AG04450 (cell line): ENCODE measurements around the gene NCCRP1. TPM values are rescaled to one million over a fixed set of nuclear protein-coding genes. Genes with fewer than 3 reads are reported as not detected.

ENCODE experiments used
- CTCF ChIA-PET: fragments of 300-600, 350-600 bp; formaldehyde crosslinking; extraction: SDS; loops from one replicate; lab custom pipeline; 2022; ENCODE audit warnings: antibody characterized with exemption, inconsistent platforms; lab: Charles Lee
- POLR2A ChIA-PET: fragments of 350-600 bp; formaldehyde crosslinking; extraction: SDS; loops from one replicate; lab custom pipeline; 2021; ENCODE audit warnings: antibody characterized with exemption, inconsistent platforms; lab: Yijun Ruan, JAX
- DNase-seq: peaks from one replicate; pipeline ENCODE4 v3.0.0-alpha.2; 2011; ENCODE audit warnings: low read depth, low spot score
- H3K27ac ChIP-seq: one replicate; pipeline ENCODE4 v1.5.1; 2012; ENCODE audit warnings: low read depth, low read length, control low read depth
- H3K27me3 ChIP-seq: one replicate; pipeline ENCODE4 v1.6.0; 2012; ENCODE audit warnings: low read length; ENCODE audit not compliant: control insufficient read depth, insufficient read depth
- H3K4me3 ChIP-seq: 2 replicates; pipeline ENCODE4 v1.5.1; 2011; ENCODE audit warnings: mild to moderate bottlenecking, low read depth, low read length, control low read depth
- H3K9me3 ChIP-seq: 2 replicates; pipeline ENCODE4 v1.5.1; 2012; ENCODE audit warnings: low read length; ENCODE audit not compliant: control insufficient read depth, insufficient read depth
- CTCF ChIP-seq: IDR thresholded peaks from 2 replicates; pipeline ENCODE4 v1.5.1; 2011; ENCODE audit warnings: low read depth, low read length, control low read depth, inconsistent platforms
- polyA plus RNA-seq: library from polyadenylated mRNA; depleted of rRNA; stranded (reverse); fragments of >200 nt; gene quantifications from 2 replicates; pipeline ENCODE4 v1.2.3, GENCODE V29; 2011

The NCCRP1 gene
- polyA plus RNA-seq, 1 experiment: not detected

- no peak overlapping the region for H3K27ac ChIP-seq
- TF ChIP-seq CTCF: no peak
- H3K9me3 ChIP-seq: no peaks in the 10 kb centered on the region; the same call in 1 of the 2 replicates
- H3K4me3 ChIP-seq: no peak overlapping the region
- CTCF ChIA-PET: no interaction called here
- POLR2A ChIA-PET: interaction anchor here (0.6 to 0.7 kb wide), 2 partner anchors 9 to 133 kb away, joined by 3 read pairs; no protein-coding TSS in a partner anchor
- no peak for DNase-seq
- H3K27me3 ChIP-seq: no peaks in the 10 kb centered on the region
Measured at GRCh38 chr19:39155114-39155700, 41.6 kb upstream of the NCCRP1 start.

GRCh38 chr19:39155741-39156140 is 41.0 kb upstream of the NCCRP1 start:
- POLR2A ChIA-PET: interaction anchor here (0.7 kb wide), 1 partner anchor 10 kb away, joined by 3 read pairs; no protein-coding TSS in a partner anchor
- no peaks in the 10 kb centered on the region for H3K27me3 ChIP-seq
- CTCF ChIA-PET: no interaction called here
- H3K27ac ChIP-seq: no peak overlapping the region
- no peaks in the 10 kb centered on the region; the same call in 1 of the 2 replicates for H3K9me3 ChIP-seq
- DNase-seq: no peak
- no peak for TF ChIP-seq CTCF
- H3K4me3 ChIP-seq: no peak overlapping the region

GRCh38 chr19:39156326-39157230 is 40.2 kb upstream of the NCCRP1 start:
- Histone ChIP-seq H3K4me3 (peak overlapping the region; percentile 27), H3K9me3 (no peaks in the 10 kb centered on the region; the same call in 1 of the 2 replicates), H3K27me3 (no peaks in the 10 kb centered on the region), H3K27ac (no peak overlapping the region)
- TF ChIP-seq CTCF: no peak
- CTCF ChIA-PET: no interaction called here
- POLR2A ChIA-PET: no interaction called here
- DNase-seq: no peak

GRCh38 chr19:39157275-39157996 is 39.3 kb upstream of the NCCRP1 start:
- ChIA-PET CTCF (no interaction called here), POLR2A (interaction anchor here (0.6 kb wide), 2 partner anchors 60 to 1385 kb away, joined by 4 to 7 read pairs; no protein-coding TSS in a partner anchor)
- TF ChIP-seq CTCF: no peak
- DNase-seq: no peak
- no peak overlapping the region for H3K4me3 ChIP-seq
- H3K27me3 ChIP-seq: no peaks in the 10 kb centered on the region
- no peaks in the 10 kb centered on the region; the same call in 1 of the 2 replicates for H3K9me3 ChIP-seq
- H3K27ac ChIP-seq: peak overlapping the region; percentile 39
